ENCODE data around the gene WWC1.
"Not testable (repeated sequence)": the region's sequence is repeated elsewhere in the genome, so short reads cannot be mapped to it uniquely, and the experiment has no call there.

WWC1 gene

GRCh38 chr5:168411871-168412270 lies 120.4 kb downstream of the WWC1 start:
- no peak for DNase-seq (ENCODE audit: low read depth in 2 of 2)

GRCh38 chr5:168413062-168413461 lies 121.6 kb downstream of the WWC1 start:
- no peak for DNase-seq (ENCODE audit: low read depth in 2 of 2)

GRCh38 chr5:168413596-168413995 lies 122.2 kb downstream of the WWC1 start:
- no peak for DNase-seq (ENCODE audit: low read depth in 2 of 2)

GRCh38 chr5:168415401-168415800 lies 124.0 kb downstream of the WWC1 start:
- DNase-seq (ENCODE audit: low read depth in 2 of 2): no peak

GRCh38 chr5:168415971-168416370 lies 124.5 kb downstream of the WWC1 start:
- no peak for DNase-seq (ENCODE audit: low read depth in 2 of 2)

- DNase-seq (ENCODE audit: low read depth in 2 of 2): no peak
Observed at GRCh38 chr5:168417731-168418429, 126.4 kb downstream of the WWC1 start.

GRCh38 chr5:168420461-168420860 lies 129.0 kb downstream of the WWC1 start:
- DNase-seq (ENCODE audit: low read depth in 2 of 2): no peak

GRCh38 chr5:168422431-168422830 lies 131.0 kb downstream of the WWC1 start:
- no peak for DNase-seq (ENCODE audit: low read depth in 2 of 2)

- no peak for DNase-seq (ENCODE audit: low read depth in 2 of 2)
Observed at GRCh38 chr5:168423478-168423877, 132.0 kb downstream of the WWC1 start.

- DNase-seq (ENCODE audit: low read depth in 2 of 2): no peak
Observed at GRCh38 chr5:168423971-168424370, 132.5 kb downstream of the WWC1 start.

- DNase-seq (ENCODE audit: low read depth in 2 of 2): peak; percentile 68 to 73
Observed at GRCh38 chr5:168424594-168425323, 133.3 kb downstream of the WWC1 start.

GRCh38 chr5:168426007-168426863 lies 134.8 kb downstream of the WWC1 start:
- no peak for DNase-seq (ENCODE audit: low read depth in 2 of 2)

- DNase-seq (ENCODE audit: low read depth in 2 of 2): no peak
Observed at GRCh38 chr5:168426864-168427172, 135.4 kb downstream of the WWC1 start.

GRCh38 chr5:168427224-168427623 lies 135.8 kb downstream of the WWC1 start:
- DNase-seq (ENCODE audit: low read depth in 2 of 2): no peak

GRCh38 chr5:168428552-168428951 lies 137.1 kb downstream of the WWC1 start:
- DNase-seq (ENCODE audit: low read depth in 2 of 2): no peak

GRCh38 chr5:168430296-168430695 lies 138.9 kb downstream of the WWC1 start:
- no peak for DNase-seq (ENCODE audit: low read depth in 2 of 2)

GRCh38 chr5:168432903-168433302 lies 141.5 kb downstream of the WWC1 start:
- no peak for DNase-seq (ENCODE audit: low read depth in 2 of 2)

- DNase-seq (ENCODE audit: low read depth in 2 of 2): no peak
Observed at GRCh38 chr5:168434001-168434400, 142.6 kb downstream of the WWC1 start.

GRCh38 chr5:168434746-168435321 lies 143.4 kb downstream of the WWC1 start:
- peak in 1 of 2 experiments; percentile 16 for DNase-seq (ENCODE audit: low read depth in 2 of 2)

GRCh38 chr5:168435340-168435739 lies 143.9 kb downstream of the WWC1 start:
- not testable (repeated sequence) for DNase-seq (ENCODE audit: low read depth in 2 of 2)

GRCh38 chr5:168438349-168438748 lies 146.9 kb downstream of the WWC1 start:
- no peak for DNase-seq (ENCODE audit: low read depth in 2 of 2)

- DNase-seq (ENCODE audit: low read depth in 2 of 2): peak; percentile 16 to 19
Observed at GRCh38 chr5:168443533-168443932, 152.1 kb downstream of the WWC1 start.

Data from fibroblast of skin of left quadriceps (primary cell).